Measurements from ENCODE around the gene SLC25A53.
"Not testable (repeated sequence)": the region's sequence is repeated elsewhere in the genome, so short reads cannot be mapped to it uniquely, and the experiment has no call there.

SLC25A53 gene

DNA sequence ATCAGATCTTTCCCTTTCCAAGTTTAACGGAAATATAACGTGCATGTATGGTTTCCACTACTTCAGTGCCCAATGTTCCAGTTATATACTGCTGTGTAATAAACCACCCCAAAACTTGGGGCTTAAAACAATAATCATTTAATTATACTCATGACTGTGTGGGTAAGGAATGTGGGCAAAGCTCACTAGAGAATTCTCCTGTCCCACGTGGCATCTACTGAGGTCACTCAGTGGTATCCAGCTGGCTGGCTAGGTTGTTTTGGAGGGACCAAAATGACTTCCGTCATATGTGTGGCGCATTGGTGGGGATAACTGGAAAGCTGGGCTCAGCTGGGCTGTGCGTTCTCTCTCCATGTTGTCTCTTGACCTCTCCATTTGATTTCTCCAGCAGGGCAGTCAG is 26.0 kb downstream of the SLC25A53 start:
- no peak for DNase-seq

DNA sequence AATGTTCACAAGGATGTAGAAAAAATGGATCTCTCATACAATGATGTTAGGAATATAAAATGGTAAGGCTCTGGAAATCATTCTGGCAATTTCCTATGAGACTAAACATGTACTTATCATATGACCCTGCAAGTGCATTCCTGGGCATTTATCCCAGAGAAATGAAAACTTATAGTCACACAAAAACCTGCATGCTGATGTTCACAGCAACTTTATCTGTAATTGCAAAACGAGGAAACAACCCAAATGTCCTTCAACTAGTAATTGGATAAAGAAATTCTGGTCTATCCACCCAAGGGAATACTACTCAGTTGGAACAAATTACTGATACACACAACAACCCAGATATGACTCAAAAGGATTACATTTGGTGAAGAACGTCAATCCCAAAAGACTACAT is 30.0 kb downstream of the SLC25A53 start:
- DNase-seq = no peak

DNA sequence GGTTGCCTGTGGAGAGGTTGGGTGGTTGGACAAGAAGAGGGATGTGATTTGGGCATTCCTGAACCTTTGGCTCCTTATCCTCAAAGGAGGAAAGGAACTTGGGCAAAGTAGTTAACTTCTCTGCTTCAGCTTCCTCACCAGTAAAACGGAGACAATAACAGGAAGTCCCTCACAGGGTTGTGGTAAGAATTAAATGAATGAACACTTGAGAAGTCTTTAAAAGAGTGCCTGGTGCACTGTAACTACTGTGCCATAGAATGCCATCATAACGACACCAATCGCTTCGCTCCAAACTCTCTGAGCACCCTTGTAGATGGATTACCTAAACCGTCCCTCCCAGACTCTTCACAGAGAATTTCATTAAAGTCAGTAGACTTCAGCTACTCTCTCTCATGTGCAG is 34.0 kb downstream of the SLC25A53 start:
- no peak for DNase-seq

DNA sequence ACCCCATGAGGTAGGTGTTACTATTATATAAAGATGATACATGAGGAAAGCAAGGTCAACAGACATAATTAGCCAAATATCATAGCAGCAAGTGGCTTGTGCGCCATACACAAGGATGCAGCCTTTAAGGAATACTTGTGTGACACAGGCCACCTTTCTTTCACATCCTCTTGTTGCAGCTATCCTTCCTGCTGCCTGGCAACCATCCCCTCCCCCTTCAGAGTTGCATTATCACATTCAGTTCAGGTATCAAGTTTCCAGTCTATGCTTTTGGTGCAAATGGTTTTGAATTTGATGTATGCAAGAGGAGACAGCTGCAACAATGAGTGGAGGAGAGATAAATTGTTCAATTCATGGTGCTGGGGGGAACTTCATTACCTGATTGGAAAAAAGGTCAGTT is 38.0 kb downstream of the SLC25A53 start:
- DNase-seq = no peak

DNA sequence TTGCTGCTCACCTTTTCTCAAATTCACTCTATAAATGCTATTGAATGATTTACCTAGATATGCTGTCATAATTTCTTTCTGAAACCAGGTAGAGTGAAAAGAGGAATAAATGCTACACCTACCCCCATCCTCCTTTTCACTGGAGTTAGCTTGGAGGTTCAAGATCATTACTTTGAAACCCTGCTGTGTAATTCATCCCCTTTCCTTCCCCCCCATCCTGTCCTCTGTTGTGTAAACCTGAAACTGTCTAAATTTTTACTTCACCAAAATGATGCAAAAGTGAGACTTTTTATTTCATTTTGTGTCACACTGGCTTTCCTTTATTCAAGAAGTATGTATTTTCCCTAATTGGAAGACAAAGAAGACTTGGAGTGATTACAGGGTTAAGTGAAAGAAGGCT is 39.0 kb downstream of the SLC25A53 start:
- DNase-seq = no peak

DNA sequence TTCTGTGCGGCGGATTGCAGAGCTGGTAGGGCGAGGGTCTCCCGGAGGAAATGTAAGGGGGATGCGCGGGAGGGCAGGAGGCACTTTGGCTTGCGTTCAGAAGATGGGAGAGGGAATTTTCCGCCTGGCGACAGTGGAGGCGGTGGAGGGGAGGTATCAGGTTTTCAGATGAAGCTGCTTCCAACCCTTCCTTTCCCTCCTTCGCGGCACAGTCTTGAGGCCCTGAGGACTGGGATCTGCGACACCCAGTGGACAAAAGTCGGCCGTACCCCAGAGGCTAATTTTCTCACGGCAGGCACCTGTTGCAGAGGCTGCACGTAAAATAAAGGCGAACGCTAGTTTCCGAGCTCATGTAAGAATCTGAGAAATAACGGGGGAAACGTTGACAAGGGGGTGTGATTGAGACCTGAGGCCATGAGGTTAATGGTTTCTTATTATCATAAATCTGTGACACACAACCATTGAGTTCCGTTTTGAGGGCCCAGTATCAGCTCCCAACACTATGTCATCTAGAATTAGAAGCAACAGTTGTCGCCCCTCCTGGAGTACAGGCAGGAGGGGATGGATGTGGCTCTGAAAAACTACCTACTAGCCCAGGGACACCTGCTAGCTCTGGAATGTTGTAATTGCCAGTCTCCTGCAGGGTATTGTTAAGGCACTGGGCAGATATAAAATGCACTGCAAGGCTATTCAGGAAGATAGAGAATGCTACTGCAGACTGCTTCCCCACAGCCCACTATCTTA is 43.4 kb downstream of the SLC25A53 start:
- no peak for DNase-seq

DNA sequence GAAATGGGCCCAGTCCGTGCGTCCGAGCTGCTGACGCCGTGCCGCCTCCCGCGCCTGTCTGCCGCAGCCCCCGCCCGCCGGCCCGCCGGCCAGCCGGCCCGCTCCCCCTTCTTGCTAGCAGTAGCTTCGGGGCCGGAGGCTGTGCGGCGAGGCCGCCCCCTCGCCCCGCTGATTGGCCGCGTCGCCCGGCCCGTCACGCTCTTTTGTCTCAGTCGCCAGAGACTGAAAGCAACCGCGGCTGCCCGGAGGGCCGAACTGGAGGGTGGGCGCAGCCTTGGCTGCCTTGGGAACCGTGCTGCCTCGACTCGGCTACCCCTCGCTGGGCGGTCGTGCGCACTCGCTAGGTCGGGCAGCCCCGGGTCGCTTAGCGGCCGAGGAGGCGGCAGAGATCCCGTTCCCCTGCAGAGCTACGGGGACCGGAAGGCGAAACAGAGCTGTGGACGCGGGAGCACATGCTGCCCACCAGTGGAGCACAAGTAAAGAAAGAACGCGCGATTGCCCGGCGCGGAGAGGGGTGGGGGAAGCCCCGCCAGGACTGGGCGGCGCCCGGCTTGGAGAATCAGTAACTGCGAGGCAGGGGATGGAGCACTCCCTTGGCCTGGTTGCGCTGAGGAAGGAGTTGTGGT is 44.4 kb downstream of the SLC25A53 start, which contains the start of gene ZCCHC18:
Gene ZCCHC18 (plus strand): TSS at position 198 of the 626 bp plus-strand sequence. CDS start 1,589 bp downstream, outside the sequence.
- peak; percentile 16 for DNase-seq

DNA sequence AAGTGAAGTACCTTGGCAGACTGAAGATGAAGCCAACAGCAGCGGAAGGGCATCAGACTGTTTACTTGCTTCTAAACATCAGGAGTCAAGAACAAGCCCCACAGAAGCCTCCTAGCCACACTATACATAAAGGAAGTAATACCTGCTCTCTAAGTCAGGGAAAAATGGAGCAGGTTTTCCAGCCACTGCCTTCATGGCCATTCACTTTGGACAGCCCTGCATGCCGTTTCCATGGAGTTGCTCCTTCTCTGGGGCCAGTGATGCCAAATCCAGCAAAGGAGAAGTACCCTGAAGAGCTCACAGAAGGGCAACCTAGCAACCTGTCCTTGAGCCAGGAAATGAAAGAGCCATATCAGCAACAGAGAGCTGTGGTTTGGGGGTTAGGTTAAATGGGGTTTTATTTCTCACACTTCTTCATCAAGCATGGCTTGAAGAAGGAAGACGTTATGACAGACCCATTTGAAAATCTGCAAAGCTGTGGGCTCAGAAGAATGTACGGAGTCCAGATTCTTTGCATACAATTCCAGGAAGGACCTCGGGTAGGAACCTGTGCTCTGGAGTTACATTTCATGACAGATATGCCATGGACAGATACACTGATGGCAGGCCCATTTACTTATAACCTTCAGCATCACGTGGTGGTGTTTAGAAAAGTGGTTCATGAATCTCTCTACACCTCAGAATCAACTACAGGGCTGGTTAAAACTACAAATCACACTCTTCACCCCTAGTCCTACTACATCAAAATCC is 46.1 kb downstream of the SLC25A53 start:
- not testable (repeated sequence) for DNase-seq

DNA sequence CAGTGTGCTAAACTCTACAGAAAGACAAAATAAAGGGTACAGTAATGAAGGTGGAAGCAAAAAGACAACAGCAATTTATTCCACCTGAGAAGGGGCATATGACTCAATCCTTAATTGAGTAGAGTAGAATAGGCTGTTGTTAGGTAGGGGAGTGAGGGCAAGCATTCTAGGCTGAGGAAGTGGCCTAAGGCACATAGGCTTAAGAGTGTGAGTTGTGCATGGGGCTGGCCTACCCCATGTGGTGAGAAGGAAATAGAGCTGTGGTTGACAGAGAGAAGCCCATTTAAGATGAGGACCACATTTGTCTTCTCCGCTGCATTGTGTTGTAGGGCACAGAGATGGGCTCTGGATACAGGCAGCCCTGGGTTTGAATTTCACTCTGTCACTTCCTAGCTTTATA is 47.9 kb downstream of the SLC25A53 start:
- DNase-seq = no peak

DNA sequence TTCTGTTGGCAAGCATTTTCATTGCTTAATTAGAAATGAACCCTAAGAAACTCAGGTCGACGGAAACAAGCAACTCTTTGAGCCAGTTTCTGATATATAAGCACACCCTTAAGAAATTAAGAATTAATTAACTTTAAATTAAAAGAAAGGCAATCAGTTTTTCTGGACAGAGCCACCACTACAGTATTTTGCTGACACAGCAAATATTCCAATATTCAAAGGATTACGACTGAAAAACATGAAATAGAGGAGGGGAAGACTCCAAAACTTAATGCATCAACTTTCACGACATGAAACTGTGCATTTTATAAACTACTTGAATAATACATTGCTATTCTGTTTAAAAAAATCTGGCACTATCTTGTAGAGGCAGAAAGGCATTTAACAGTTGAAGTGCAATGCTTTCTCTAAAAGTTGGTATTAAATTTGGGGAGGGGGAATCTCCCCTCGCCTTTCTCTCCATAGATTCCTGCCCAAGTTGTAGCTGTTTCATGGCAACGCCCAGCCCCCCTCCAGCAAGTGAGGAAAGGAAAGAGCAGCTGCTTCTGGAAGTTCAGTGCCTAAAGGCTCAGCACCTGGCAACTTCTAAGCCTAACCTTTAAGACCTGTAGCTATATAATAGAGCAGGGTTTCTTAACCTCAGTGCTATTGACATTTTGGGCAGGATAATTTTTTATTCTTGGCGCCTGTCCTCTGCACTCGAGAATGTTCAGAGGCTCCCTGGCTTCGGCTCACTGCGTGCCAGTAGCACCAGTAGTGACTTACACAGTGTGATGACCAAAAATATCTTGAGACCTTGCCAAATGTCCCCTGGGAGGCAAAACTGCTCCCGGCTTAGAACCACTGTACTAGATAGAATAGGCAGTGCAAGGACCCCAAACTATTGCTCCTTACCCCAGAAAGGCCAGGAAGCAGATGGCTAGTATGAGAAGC is 51.2 kb downstream of the SLC25A53 start:
- DNase-seq = no peak

DNA sequence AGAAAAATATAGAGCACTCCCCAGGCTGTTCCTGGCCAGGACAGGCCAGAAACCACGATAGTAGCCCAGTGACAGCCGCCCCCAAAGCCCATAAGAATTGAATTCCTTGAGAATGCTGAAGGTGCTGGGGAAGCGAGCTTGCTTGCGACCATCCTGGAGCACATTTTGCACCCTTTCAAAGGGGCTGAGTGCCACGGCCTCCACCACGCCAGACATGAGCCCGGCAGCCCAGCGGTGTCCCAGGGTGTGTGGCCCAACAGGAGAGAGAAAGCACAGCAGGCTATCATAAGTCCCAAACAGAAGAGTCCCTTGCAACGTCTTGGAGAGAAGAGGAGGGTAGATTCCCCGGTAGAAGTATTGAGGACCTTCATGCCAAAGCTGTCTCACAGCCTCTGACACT is 52.1 kb downstream of the SLC25A53 start:
- no peak for DNase-seq

DNA sequence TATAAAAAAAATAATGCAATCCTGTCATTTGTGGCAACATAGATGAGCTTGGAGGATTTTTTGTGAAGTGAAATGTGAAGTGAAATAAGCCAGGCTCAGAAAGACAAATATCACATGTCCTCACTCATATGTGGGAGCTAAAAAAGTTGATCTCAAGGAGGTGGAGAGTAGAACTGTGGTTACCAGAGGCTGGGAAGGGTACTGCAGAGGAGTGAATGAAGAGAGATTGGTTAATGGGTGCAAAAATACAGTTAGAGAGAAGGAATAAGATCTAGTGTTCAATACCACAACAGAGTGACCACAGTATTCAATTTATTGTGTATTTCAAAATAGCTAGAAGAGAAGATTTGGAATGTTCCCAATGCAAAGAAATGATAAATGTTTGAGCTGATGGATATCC is 57.9 kb downstream of the SLC25A53 start:
- no peak for DNase-seq

DNA sequence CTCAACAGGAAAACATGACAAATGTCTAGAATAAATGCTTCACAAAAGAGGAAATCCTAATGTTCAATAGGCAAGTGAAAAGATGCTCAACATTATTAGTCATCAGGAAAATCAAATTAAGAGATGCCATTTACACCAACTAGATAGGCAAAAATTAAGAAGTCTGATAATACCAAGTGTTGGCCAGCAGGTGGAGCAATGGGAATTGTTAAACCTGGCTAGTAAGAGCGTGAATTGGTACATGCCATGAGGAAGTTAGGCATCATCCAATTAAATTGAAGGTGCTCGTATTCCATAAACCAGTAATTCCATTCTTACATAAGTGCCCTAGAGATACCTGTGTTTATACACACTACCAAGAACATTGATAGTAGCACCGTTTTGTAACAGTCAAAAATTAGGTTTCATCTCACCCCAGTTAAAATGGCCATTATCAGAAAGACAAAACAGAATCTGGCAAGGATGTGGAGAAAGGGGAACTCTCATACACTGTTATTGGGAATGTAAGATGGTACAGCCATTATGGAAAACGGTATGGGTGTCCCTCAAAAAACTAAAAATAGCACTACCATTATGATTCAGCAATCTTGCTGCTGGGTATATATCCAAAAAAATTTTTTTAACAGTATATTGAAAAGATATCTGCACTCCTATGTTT is 58.5 kb downstream of the SLC25A53 start:
- peak; percentile 14 for DNase-seq

DNA sequence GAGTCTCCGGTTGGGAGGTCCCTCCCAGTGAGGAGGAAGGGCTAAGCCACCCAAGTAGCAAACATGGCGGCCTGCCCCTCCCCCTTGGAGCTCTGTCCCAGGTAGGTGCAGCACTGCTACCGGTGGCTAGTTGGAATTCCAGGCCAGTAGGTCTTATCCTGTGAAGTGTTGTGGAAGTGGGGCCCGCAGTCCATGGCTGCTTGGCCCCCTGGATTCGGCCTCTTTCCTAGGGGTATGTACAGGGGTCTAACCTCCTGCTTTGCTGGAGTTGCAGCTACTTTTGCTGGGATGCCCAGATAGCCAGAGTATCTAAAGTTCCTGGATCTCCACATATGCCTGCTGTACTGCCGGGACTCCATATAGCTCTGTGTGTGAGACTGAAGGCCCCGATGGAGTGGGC is 70.9 kb downstream of the SLC25A53 start:
- no peak for DNase-seq

DNA sequence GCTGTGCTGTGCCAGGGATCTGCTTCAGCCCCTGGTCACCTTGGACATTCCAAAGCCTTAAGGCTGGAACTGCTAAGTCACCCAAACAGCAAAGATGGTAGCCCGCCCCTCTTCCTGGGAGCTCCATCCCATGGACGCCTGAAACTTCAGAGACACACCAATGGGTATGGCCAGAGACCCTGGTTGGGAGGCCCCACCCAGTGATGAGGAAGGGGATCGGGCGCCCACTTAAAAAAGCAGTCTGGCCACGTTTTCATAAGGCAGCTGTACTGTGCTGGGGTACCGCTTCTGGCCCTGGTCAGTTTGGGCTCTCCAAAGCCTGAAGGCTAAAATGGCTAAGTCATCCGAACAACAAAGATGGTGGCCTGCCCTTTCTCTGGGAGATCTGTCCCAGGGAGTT is 71.3 kb downstream of the SLC25A53 start:
- DNase-seq = no peak

DNA sequence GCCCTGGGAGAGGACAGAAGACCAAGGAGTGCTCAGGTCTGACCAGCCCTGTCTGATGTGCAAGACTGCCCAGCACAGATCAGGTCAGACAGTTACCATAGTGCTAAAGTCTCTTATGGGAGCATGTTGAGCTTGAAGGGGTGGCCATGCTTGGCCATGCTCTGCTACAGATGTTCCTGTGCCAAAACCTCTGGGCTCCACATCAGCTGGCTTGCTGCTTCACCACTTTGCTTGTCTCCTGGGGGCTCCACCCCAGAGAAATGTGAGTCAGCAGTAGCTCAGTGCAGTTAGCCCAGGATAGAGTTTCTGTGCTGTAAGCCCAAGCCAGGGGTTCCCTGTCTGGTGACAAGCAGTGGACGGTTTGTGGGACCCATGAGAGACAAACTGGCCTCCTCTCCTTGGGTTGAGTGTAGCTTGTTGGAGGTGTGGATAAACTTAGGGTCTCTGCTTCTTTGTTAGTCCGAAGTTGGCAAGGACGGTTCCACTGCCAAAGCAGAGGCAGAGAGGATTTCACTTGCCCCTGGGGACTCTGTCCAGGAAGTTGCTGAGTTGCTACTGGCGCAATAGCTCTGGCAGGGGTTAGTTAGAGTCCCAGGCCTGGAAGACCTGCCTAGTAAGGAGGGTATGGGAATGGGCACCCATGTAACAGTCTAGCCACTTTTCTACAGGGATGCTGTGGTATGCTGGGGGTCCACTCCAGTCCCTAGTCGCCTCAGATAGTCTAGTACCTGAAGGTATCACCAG is 72.1 kb downstream of the SLC25A53 start:
- no peak for DNase-seq

DNA sequence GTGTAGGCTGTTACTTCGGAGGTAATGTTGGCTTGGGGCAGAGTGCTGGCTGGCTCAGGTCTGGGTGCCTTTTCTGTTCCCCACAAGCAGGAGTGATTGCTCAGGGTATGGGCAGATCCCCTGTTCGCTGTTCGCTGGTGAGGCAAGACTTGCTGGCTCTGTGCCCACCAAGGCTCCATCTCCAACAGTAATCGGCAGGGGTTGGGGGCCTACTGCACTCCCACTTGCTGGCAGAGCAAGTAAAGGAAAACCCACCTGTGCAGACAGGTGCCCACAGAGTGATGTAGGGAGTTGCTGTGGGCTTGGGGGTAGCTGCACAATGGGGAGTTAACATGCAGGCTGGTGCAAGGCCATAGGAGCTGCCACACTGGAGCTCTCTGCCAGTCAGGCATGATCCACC is 72.7 kb downstream of the SLC25A53 start:
- no peak for DNase-seq

DNA sequence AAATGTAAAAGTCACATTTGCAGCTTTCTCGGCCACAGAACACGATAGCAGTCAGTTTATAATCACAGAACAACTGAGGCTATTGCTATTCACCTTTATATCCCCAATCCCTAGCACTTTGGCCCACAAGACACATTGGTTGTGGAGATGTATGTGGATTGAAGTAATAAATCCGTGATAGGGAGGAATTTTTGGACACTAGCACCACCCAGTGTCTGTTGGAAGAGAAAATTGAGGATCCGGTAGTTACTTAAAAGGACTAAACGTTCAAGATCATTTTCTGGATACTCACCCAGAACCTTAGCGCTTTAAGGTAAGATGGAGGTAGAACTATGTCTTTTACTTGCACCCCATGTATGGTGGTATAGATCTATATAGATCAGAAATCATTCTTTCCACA is 79.0 kb downstream of the SLC25A53 start:
- DNase-seq = not testable (repeated sequence)

DNA sequence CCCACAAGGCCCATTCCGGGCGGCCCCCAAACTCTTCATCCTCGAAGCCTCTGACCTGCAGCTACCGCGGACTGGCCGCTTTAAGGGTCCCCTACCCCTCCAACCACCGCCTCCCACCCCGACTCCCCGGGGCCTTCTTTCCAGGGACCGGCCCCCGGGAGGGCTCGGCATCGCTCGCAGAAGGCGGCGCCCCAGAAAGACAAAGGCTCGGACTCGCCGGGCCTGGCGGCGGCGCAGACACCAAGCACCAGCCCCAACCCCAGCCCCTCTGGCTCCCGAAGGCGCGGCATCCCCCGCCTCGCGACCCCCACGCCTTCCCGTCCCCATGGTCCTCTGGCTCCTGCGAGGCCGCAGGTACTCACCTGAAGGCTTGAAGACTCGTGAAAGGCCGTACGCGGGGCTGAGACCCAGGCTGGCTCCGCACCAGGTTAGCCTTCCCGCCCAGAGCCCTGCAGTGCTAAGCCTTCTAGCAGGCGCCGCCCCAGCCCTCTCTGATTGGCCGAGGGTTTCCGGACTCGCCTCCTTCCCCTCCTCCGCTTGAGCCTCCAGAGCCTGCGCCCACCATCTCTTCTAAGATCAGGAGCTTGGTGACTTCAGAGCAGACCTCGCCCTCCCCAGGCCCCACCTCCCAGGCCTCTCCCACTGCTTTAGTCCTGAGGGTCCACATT is 80.9 kb downstream of the SLC25A53 start, which contains the start of gene TMSB15C:
Gene TMSB15C (minus strand): TSS at position 459 of the 668 bp plus-strand sequence.
- not testable (repeated sequence) for DNase-seq

DNA sequence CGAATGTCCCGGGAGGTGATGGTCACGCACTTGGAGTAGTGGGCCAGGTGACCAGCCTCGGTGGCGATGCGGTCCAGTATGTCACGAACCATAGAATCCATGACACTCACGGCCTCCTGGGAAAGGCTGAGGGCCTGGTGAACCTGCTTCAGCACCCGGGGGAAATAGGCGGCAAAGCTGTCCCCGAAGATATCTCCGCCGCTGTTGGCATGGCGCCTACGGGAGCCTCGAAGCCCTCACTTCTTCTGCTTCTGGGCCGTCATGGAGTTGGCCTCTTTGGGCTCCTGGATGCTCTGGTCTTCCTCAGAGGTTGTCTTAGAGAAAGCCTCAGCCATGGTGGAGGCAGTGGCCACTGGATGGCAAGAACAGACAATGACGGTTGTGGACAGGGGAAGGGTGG is 94.2 kb downstream of the SLC25A53 start:
- not testable (repeated sequence) for DNase-seq

DNA sequence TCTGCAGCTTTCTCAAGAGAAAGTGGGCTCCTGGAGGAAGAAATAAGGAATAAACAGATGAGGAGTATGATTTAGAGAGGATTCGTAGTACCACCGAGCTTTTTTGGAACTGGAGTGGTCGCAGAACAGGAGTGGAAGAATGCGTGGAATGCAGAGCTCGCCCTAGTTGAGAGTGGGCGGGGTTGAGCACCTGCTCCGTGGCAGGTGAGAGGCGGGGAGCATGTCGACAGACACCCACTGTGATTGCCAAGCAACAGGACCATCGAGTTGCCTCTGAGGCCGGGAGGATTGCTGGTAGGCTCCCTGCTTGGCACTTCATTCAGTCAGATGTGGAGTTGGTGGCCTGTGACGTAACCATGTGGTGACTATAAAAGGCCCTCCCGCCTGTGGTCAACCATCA is 101.9 kb downstream of the SLC25A53 start:
- DNase-seq = not testable (repeated sequence)

Data from NCI-H774 (cell line).